Activated naive CD4-positive, alpha-beta T cell treated with anti-CD3 and anti-CD28 coated beads, Interleukin-2, amount 50 U/mL, for 16 hours (primary cell): ENCODE results near the gene ANKRD23.

ENCODE experiments used
- DNase-seq: peaks from one replicate; pipeline ENCODE4 v3.0.0-alpha.2; 2020

The ANKRD23 gene

GRCh38 chr2:96861074-96861473 is 17.3 kb upstream of the ANKRD23 start:
- DNase-seq: no peak

GRCh38 chr2:96860065-96861029 is 16.5 kb upstream of the ANKRD23 start:
- DNase-seq: peak; percentile 52

- no peak for DNase-seq
These were observed 15.9 kb upstream of the ANKRD23 start for GRCh38 chr2:96859681-96860064.

- no peak for DNase-seq
These were observed 15.4 kb upstream of the ANKRD23 start for GRCh38 chr2:96859099-96859649.

GRCh38 chr2:96857667-96858372 is 14.0 kb upstream of the ANKRD23 start, which contains the start of gene ANKRD39:
Gene ANKRD39, minus strand, starts transcription at chr2:96858016. Its CDS starts 29 bp downstream, at chr2:96857987.
- DNase-seq: peak; percentile 98

GRCh38 chr2:96856776-96857666 is 13.2 kb upstream of the ANKRD23 start:
- no peak for DNase-seq

GRCh38 chr2:96853321-96853720 is 9.5 kb upstream of the ANKRD23 start:
- DNase-seq: no peak

GRCh38 chr2:96852667-96853066 is 8.8 kb upstream of the ANKRD23 start:
- no peak for DNase-seq

- DNase-seq: no peak
These were observed 4.4 kb upstream of the ANKRD23 start for GRCh38 chr2:96848264-96848663.

GRCh38 chr2:96847586-96847985 is 3.8 kb upstream of the ANKRD23 start:
- no peak for DNase-seq

- no peak for DNase-seq
These were observed 3.0 kb upstream of the ANKRD23 start for GRCh38 chr2:96846825-96847224.

- DNase-seq: no peak
These were observed 586 bp upstream of the ANKRD23 start for GRCh38 chr2:96844405-96844808.

- no peak for DNase-seq
These were observed 1.2 kb downstream of the ANKRD23 start for GRCh38 chr2:96842600-96842999.

- DNase-seq: no peak
These were observed 1.9 kb downstream of the ANKRD23 start for GRCh38 chr2:96841701-96842495.

GRCh38 chr2:96839875-96840850 is 3.7 kb downstream of the ANKRD23 start:
- no peak for DNase-seq

- DNase-seq: peak; percentile 75
These were observed 4.4 kb downstream of the ANKRD23 start for GRCh38 chr2:96839293-96839874.

GRCh38 chr2:96838345-96839292 is 5.2 kb downstream of the ANKRD23 start:
- no peak for DNase-seq

- DNase-seq: no peak
These were observed 6.2 kb downstream of the ANKRD23 start for GRCh38 chr2:96837575-96837974.

- no peak for DNase-seq
These were observed 8.0 kb downstream of the ANKRD23 start for GRCh38 chr2:96835830-96836229.
